GM12878 (cell line): Measurements from ENCODE around the gene CCBE1. TPM values are rescaled to one million over a fixed set of nuclear protein-coding genes. Genes with fewer than 3 reads are reported as not detected.

Experiments used
- ATAC-seq: fragments of 200-7000 bp; cut with Tn5 transposase; 3 replicates; pipeline ENCODE4 v1.9.1; 2020; ENCODE audit warnings: mild to moderate bottlenecking, moderate library complexity
- BruUV-seq: library from RNA; stranded (reverse); fragments of 400-500 nt; replicated peaks from 2 replicates; lab custom pipeline; 2021; lab: Mats Ljungman, UMichigan
- CTCF ChIA-PET: fragments of 300-600 bp; sonication (Branson Sonifier 250); formaldehyde crosslinking; extraction: SDS; loops from one replicate; lab custom pipeline; 2021; ENCODE audit warnings: inconsistent platforms; lab: Yijun Ruan, JAX
- POLR2A ChIA-PET: fragments of 350-600 bp; formaldehyde crosslinking; extraction: SDS; loops from one replicate; lab custom pipeline; 2021; ENCODE audit warnings: inconsistent platforms; lab: Charles Lee
- RAD21 ChIA-PET: fragments of 300-600 bp; sonication (Branson Sonifier 250); formaldehyde crosslinking; loops from one replicate; lab custom pipeline; 2023; ENCODE audit warnings: antibody characterized with exemption; ENCODE audit not compliant: unreplicated experiment; lab: Charles Lee
- SMC1A ChIA-PET: fragments of 300-600 bp; sonication (Branson Sonifier 250); formaldehyde crosslinking; loops from one replicate; lab custom pipeline; 2023; ENCODE audit not compliant: unreplicated experiment, uncharacterized antibody; lab: Charles Lee
- DNase-seq: peaks from one replicate; pipeline ENCODE4 v3.0.0-alpha.2; 2011; ENCODE audit warnings: low read depth, low spot score
- FAIRE-seq: peaks from 3 replicates; lab custom pipeline; 2011; peaks lifted over from hg19 to GRCh38; lab: Jason Lieb, UNC
- H2AFZ ChIP-seq: 2 replicates; pipeline ENCODE4 v1.6.0; 2011; ENCODE audit warnings: low read depth, low read length, control low read depth; ENCODE audit not compliant: control insufficient read depth
- H3K27ac ChIP-seq: 2 replicates; pipeline ENCODE4 v1.5.1; 2011; ENCODE audit warnings: control low read depth; ENCODE audit not compliant: control insufficient read depth, insufficient read depth
- H3K27me3 ChIP-seq, 2 experiments: replicated peaks in 1 of 2; 2 replicates each; pipeline versions ENCODE4 v1.6.0 to v1.6.1; 2011; ENCODE audit warnings: low read length in 1 of 2; ENCODE audit not compliant: control insufficient read depth in 2 of 2, insufficient read depth in 2 of 2
- H3K36me3 ChIP-seq, 2 experiments: 2 replicates each; pipeline ENCODE4 v1.5.1; 2011; ENCODE audit warnings: low read length in 1 of 2; ENCODE audit not compliant: control insufficient read depth in 2 of 2, insufficient read depth in 2 of 2
- H3K4me1 ChIP-seq: 2 replicates; pipeline ENCODE4 v1.6.1; 2011; ENCODE audit warnings: mild to moderate bottlenecking, low read length, moderate library complexity, mixed read lengths; ENCODE audit not compliant: control insufficient read depth, insufficient read depth
- H3K4me2 ChIP-seq: 2 replicates; pipeline ENCODE4 v1.6.0; 2011; ENCODE audit warnings: control low read depth; ENCODE audit not compliant: control insufficient read depth, insufficient read depth
- H3K4me3 ChIP-seq: fragments of 200-600 bp; sonication (generic); 2 replicates; pipeline ENCODE4 v1.5.1; 2016
- H3K79me2 ChIP-seq: 2 replicates; pipeline ENCODE4 v1.6.0; 2011; ENCODE audit warnings: low read length; ENCODE audit not compliant: control insufficient read depth, insufficient read depth
- H3K9ac ChIP-seq: 2 replicates; pipeline ENCODE4 v1.8.0; 2011; ENCODE audit warnings: low read length, control low read depth, mixed read lengths; ENCODE audit not compliant: control insufficient read depth, insufficient read depth
- H3K9me3 ChIP-seq: replicated peaks from 3 replicates; pipeline ENCODE4 v1.5.1; 2011; ENCODE audit warnings: mild to moderate bottlenecking, low read length; ENCODE audit not compliant: control insufficient read depth, insufficient read depth
- H4K20me1 ChIP-seq: 2 replicates; pipeline ENCODE4 v1.6.0; 2011; ENCODE audit not compliant: control insufficient read depth, insufficient read depth
- CBX3 ChIP-seq: fragments of 200-600 bp; sonication (generic); IDR thresholded peaks from 2 replicates; pipeline ENCODE4 v1.6.1; 2016; ENCODE audit warnings: low read depth, borderline replicate concordance
- CHD4 ChIP-seq: fragments of 200-600 bp; sonication (generic); IDR thresholded peaks from 2 replicates; pipeline ENCODE4 v1.6.1; 2016; ENCODE audit warnings: mild to moderate bottlenecking
- HCFC1 ChIP-seq: fragments of 150-350 bp; IDR thresholded peaks from 2 replicates; pipeline ENCODE4 v1.6.1; 2014; ENCODE audit warnings: low read length
- HDAC2 ChIP-seq: fragments of 200-600 bp; sonication (generic); IDR thresholded peaks from 2 replicates; pipeline ENCODE4 v1.6.1; 2017
- IRF4 ChIP-seq: IDR thresholded peaks from 2 replicates; pipeline ENCODE4 v1.6.1; 2011; ENCODE audit warnings: low read depth, low read length
- MTA2 ChIP-seq: fragments of 450-650 bp; IDR thresholded peaks from 2 replicates; pipeline ENCODE4 v1.6.1; 2016; ENCODE audit warnings: low read depth, mild to moderate bottlenecking, moderate library complexity
- POLR2A ChIP-seq: IDR thresholded peaks from 2 replicates; pipeline ENCODE4 v1.6.1; 2011; ENCODE audit warnings: low read depth, mild to moderate bottlenecking, low read length
- RFX5 ChIP-seq: IDR thresholded peaks from 2 replicates; pipeline ENCODE4 v1.6.1; 2011; ENCODE audit warnings: low read depth, low read length, improper control_type of control experiment
- SMC3 ChIP-seq: IDR thresholded peaks from 2 replicates; pipeline ENCODE4 v1.6.1; 2011; ENCODE audit warnings: low read length, improper control_type of control experiment, borderline replicate concordance
- WRNIP1 ChIP-seq: IDR thresholded peaks from 2 replicates; pipeline ENCODE4 v1.6.1; 2011; ENCODE audit warnings: low read depth, low read length, improper control_type of control experiment, borderline replicate concordance
- ZZZ3 ChIP-seq: IDR thresholded peaks from 2 replicates; pipeline ENCODE4 v1.6.1; 2011; ENCODE audit warnings: low read depth; ENCODE audit not compliant: control insufficient read depth, insufficient read length
- WGBS: methylation state at CpG from one replicate; pipeline ENCODE4 v1.1.6; 2016; ENCODE audit warnings: low lambda C conversion rate; ENCODE audit not compliant: insufficient replicate concordance, insufficient coverage; ENCODE audit errors: missing lambda C conversion rate; 5-methylcytosine and 5-hydroxymethylcytosine counted together
- in situ Hi-C: fragments of 300-500 bp; cut with MboI; formaldehyde crosslinking; loops from 9 replicates; pipeline ENCODE4 v1.14.3; 2018; ENCODE audit warnings: mixed read lengths
- intact Hi-C: fragments of 100-400 bp; cut with micrococcal nuclease; formaldehyde crosslinking; loops from one replicate; pipeline ENCODE4 v1.14.2; 2022; ENCODE audit not compliant: unreplicated experiment
- polyA plus RNA-seq, 11 experiments: library from polyadenylated mRNA; depleted of rRNA in 4 of 11; unstranded in 6 of 11; stranded (reverse) in 5 of 11; fragments of >200 nt; fragmentation: Nextera tagmentation in 4 of 11; fragmentation: Illumina TruSeq in 1 of 11; extraction: Ambion mirVana in 4 of 11; extraction: Trizol in 1 of 11; gene quantifications; 1 replicate in 1 of 11; 2 replicates in 10 of 11; pipeline versions ENCODE4 v1.2.1 to v1.2.3, GENCODE V29; 2011 to 2016; ENCODE audit warnings: inconsistent platforms in 2 of 11, missing spikeins in 2 of 11, low read depth in 1 of 11
- total RNA-seq, 4 experiments: library from RNA; depleted of rRNA in 3 of 4; stranded (reverse); fragments of >200 nt in 3 of 4; fragmentation: Illumina TruSeq in 1 of 4; extraction: Trizol in 1 of 4; gene quantifications; 2 replicates each; pipeline versions ENCODE4 v1.2.1 to v1.2.3, GENCODE V29; 2013 to 2021
- TF ChIP-seq, protein P1 (sequence below): fragments of 150-350 bp; IDR thresholded peaks from 2 replicates; pipeline ENCODE4 v1.6.1; 2014; ENCODE audit warnings: mild to moderate bottlenecking, low read depth, low read length
- TF ChIP-seq, protein P2 (sequence below): fragments of 450-650 bp; IDR thresholded peaks from 2 replicates; pipeline ENCODE4 v1.6.1; 2017; ENCODE audit warnings: mild to moderate bottlenecking, moderate library complexity

The CCBE1 gene
- total and polyA plus RNA-seq, 10 of the 15 experiments (the other 5 are each of a cell fraction or from before 2014, with no cell fraction given), result 0.03 to 0.49 (median 0.04) TPM; not detected in 7

DNA sequence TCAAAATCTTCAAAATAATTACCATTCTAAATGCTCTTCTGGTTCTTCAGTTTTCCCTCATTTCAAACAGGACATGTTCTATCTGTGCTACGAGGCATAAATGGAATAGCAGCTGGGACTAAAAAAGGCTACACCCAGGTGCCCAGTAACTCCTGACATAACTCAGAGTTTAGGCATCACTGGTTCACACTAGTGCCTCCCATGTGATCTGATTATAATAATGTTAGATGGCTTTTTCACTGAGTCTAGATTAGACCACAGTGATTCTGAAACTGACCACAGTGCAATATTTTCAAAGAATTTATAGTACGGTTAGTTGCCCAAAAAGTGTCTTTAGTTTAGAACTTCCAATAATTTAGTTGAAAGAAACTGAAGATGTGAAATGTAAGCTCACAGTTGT is 123.3 kb downstream of the CCBE1 start:
- BruUV-seq, result no TSS peak
- CTCF ChIA-PET, result no interaction called here
- SMC1A ChIA-PET, result interaction anchor here (1.3 kb wide), 1 partner anchor 11 kb away, joined by 3 read pairs; no protein-coding TSS in a partner anchor
- WGBS, result 0% methylated on average over 2 of the region's 2 CpGs
- H3K79me2 ChIP-seq, result no peaks in the 10 kb centered on the region
- FAIRE-seq (no peak), DNase-seq (no peak), ATAC-seq (no peak)
- H3K36me3 ChIP-seq, result no peaks in the 10 kb centered on the region
- no peaks in the 10 kb centered on the region; the same call in 2 of the 3 replicates for H3K9me3 ChIP-seq
- no peak overlapping the region for H3K9ac ChIP-seq
- no peak overlapping the region for H3K4me2 ChIP-seq
- H3K4me1 ChIP-seq, result no peaks in the 10 kb centered on the region
- no peaks in the 10 kb centered on the region; a peak in 1 of 4 replicates for H3K27me3 ChIP-seq
- POLR2A ChIA-PET, result no interaction called here
- H3K27ac ChIP-seq, result no peak overlapping the region
- H2AFZ ChIP-seq, result no peak overlapping the region
- H4K20me1 ChIP-seq, result no peaks in the 10 kb centered on the region
- RAD21 ChIA-PET, result no interaction called here
- no peak overlapping the region for H3K4me3 ChIP-seq
- intact Hi-C loops, result no loop called here
- in situ Hi-C loops, result no loop called here
- no peak for TF ChIP-seq WRNIP1
- no peak for TF ChIP-seq ZZZ3
- TF ChIP-seq MTA2, result no peak
- TF ChIP-seq POLR2A, result no peak

DNA sequence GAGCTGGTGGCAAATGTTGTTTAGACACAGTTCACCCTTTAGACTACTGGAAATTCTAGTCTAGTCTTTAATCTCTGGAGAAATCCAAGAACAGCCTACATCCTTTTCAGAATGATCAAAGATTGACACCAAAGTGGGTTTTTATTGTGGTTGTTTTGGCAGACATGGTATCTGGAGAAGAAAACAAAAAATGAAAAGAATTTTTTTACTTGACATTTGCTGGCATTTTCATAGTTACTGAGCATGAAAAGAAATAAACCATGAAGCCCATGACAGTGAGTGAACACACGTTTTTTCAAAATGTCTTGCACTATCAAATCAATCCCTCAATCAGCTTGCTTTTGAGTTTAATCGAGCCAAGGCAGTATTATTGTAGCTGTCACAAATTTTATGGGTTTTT is 125.3 kb downstream of the CCBE1 start:
- 14% methylated on average over 2 of the region's 2 CpGs for WGBS
- intact Hi-C loops (no loop called here), in situ Hi-C loops (no loop called here)
- H3K79me2 ChIP-seq, result no peaks in the 10 kb centered on the region
- no peaks in the 10 kb centered on the region for H4K20me1 ChIP-seq
- H2AFZ ChIP-seq, result no peak overlapping the region
- H3K27ac ChIP-seq, result no peak overlapping the region
- ChIA-PET CTCF (no interaction called here), RAD21 (no interaction called here), POLR2A (no interaction called here), SMC1A (no interaction called here)
- no peaks in the 10 kb centered on the region; the same call in 2 of the 3 replicates for H3K9me3 ChIP-seq
- no peak overlapping the region for H3K9ac ChIP-seq
- no peak for DNase-seq
- no peaks in the 10 kb centered on the region for H3K36me3 ChIP-seq
- H3K4me1 ChIP-seq, result no peaks in the 10 kb centered on the region
- no peaks in the 10 kb centered on the region; a peak in 1 of 4 replicates for H3K27me3 ChIP-seq
- H3K4me3 ChIP-seq, result no peak overlapping the region
- TF ChIP-seq HCFC1 (no peak), HDAC2 (no peak), CBX3 (no peak), CHD4 (no peak), RFX5 (no peak), SMC3 (no peak), IRF4 (no peak)
- TF ChIP-seq, protein P1, sequence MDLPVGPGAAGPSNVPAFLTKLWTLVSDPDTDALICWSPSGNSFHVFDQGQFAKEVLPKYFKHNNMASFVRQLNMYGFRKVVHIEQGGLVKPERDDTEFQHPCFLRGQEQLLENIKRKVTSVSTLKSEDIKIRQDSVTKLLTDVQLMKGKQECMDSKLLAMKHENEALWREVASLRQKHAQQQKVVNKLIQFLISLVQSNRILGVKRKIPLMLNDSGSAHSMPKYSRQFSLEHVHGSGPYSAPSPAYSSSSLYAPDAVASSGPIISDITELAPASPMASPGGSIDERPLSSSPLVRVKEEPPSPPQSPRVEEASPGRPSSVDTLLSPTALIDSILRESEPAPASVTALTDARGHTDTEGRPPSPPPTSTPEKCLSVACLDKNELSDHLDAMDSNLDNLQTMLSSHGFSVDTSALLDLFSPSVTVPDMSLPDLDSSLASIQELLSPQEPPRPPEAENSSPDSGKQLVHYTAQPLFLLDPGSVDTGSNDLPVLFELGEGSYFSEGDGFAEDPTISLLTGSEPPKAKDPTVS, result no peak
- TF ChIP-seq, protein P2, sequence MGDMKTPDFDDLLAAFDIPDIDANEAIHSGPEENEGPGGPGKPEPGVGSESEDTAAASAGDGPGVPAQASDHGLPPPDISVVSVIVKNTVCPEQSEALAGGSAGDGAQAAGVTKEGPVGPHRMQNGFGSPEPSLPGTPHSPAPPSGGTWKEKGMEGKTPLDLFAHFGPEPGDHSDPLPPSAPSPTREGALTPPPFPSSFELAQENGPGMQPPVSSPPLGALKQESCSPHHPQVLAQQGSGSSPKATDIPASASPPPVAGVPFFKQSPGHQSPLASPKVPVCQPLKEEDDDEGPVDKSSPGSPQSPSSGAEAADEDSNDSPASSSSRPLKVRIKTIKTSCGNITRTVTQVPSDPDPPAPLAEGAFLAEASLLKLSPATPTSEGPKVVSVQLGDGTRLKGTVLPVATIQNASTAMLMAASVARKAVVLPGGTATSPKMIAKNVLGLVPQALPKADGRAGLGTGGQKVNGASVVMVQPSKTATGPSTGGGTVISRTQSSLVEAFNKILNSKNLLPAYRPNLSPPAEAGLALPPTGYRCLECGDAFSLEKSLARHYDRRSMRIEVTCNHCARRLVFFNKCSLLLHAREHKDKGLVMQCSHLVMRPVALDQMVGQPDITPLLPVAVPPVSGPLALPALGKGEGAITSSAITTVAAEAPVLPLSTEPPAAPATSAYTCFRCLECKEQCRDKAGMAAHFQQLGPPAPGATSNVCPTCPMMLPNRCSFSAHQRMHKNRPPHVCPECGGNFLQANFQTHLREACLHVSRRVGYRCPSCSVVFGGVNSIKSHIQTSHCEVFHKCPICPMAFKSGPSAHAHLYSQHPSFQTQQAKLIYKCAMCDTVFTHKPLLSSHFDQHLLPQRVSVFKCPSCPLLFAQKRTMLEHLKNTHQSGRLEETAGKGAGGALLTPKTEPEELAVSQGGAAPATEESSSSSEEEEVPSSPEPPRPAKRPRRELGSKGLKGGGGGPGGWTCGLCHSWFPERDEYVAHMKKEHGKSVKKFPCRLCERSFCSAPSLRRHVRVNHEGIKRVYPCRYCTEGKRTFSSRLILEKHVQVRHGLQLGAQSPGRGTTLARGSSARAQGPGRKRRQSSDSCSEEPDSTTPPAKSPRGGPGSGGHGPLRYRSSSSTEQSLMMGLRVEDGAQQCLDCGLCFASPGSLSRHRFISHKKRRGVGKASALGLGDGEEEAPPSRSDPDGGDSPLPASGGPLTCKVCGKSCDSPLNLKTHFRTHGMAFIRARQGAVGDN, result no peak
- TF ChIP-seq, all 136 proteins: peak for 0
- no peak for FAIRE-seq
- ATAC-seq, result no peak
- H3K4me2 ChIP-seq, result no peak overlapping the region
- no TSS peak for BruUV-seq
